ENCODE measurements around the gene NDUFAF5.
"Not testable (repeated sequence)": the region's sequence is repeated elsewhere in the genome, so short reads cannot be mapped to it uniquely, and the experiment has no call there.

NDUFAF5 gene, protein sequence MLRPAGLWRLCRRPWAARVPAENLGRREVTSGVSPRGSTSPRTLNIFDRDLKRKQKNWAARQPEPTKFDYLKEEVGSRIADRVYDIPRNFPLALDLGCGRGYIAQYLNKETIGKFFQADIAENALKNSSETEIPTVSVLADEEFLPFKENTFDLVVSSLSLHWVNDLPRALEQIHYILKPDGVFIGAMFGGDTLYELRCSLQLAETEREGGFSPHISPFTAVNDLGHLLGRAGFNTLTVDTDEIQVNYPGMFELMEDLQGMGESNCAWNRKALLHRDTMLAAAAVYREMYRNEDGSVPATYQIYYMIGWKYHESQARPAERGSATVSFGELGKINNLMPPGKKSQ

DNA sequence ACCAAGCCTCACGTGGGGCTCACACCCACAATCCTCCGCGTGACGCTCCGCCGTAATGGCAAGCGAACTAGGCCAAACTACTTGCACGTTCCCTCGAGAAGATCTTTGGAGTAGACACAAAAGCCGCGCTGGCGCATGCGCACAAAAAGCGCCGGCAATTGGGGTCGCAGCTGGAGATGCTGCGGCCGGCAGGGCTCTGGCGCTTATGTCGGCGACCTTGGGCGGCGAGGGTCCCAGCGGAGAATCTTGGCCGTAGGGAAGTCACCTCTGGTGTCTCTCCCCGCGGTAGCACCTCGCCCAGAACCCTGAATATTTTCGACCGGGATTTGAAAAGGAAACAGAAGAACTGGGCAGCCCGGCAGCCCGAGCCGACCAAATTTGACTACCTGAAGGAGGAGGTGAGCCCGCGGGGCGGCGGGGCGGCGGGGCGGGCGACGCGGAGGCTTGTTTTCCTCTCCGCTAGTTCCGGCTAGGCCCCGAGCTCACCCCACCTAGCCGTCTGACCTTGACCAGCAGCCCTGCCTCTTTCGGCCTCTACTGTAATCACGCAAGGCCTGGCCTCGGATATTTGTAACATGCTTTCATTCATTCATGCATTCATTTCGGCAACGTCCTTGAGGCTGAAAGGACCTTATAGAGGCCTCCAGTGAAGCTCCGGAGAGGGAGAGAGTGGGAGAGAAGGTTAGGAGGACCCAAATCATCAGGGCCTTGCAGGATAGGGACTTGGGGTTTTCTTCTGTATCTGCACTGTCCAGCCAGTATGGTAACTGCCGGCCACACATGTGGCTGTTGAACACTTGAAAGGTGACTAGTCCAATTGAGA lies at the start of gene NDUFAF5, which contains the start of gene ESF1:
Gene NDUFAF5 (plus strand): TSS at position 136 of the 823 bp plus-strand sequence. CDS start 41 bp downstream, at position 177.
Gene ESF1 (minus strand): TSS at position 27 of the 823 bp plus-strand sequence. CDS start 1,779 bp downstream, outside the sequence.
- DNase-seq = peak; percentile 83

DNA sequence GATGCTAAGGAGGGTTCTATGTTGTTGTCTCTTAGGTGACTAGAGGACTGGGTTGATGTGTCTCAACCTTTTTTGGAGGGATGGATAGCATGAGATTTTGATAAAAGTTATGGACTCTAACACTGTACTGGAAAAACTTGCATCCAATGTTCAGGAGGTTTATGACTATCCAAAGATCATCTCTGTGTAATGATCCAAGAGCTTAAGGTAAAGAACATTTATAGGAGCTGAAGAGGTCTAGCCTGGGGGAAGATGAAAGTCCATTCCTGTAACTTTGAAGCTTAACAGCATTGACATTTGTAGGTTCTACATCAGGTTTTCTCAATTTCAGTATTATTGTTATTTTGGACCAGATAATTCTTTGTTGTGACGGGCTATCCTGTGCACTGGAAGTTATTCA lies 49.0 kb upstream of the NDUFAF5 start:
- DNase-seq = no peak

DNA sequence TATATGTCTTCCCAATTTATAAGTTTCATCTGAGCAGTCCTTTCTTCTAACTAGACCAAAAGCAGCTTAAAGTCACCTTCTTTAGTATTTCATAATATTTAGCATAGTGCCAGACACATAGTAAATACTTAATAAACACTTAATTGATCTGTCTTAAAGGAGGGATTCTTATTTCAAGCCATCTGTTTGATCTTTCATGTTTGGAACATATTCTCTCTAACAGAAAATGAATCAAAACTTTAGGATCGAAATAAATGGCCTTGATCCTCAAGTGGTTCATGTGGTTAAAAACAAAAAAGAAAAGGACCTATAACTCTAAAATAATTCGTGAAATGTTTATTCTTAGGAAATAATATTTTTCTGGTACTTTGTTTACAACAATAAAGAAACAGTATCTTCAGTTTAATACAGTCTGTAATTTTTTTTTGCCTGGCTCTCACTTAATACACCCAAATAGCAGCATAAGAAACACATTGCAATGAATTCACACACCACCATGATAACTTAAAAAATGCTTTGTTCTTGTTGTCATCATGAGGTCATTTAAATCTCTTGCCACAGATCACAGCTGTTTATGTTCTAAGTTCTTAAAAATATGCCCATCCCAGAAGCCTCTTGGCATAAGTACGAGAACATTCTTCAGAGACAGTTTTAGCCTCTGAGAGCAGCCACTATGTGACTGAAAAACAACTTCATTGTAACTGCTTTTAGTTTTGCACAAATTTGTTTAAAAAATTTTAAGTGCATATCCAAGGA lies 48.2 kb upstream of the NDUFAF5 start:
- no peak for DNase-seq

DNA sequence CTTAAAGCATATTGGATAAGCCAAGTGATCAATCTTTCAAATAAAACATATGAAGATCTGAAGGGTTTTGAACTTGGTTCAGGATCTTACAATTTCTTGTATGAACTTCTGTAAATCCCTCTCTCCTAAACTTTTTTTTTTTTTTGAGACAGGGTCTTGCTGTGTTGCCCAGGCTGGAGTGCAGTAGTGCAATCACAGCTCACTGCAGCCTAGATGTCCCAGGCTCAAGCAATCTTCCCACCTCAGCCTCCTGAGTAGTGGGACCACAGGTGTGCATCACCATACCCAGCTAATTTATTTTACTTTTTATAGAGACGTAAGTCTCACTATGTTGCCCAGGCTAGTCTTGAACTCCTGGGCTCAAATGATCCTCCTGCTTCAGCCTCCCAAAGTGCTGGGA lies 46.6 kb upstream of the NDUFAF5 start:
- not testable (repeated sequence) for DNase-seq

DNA sequence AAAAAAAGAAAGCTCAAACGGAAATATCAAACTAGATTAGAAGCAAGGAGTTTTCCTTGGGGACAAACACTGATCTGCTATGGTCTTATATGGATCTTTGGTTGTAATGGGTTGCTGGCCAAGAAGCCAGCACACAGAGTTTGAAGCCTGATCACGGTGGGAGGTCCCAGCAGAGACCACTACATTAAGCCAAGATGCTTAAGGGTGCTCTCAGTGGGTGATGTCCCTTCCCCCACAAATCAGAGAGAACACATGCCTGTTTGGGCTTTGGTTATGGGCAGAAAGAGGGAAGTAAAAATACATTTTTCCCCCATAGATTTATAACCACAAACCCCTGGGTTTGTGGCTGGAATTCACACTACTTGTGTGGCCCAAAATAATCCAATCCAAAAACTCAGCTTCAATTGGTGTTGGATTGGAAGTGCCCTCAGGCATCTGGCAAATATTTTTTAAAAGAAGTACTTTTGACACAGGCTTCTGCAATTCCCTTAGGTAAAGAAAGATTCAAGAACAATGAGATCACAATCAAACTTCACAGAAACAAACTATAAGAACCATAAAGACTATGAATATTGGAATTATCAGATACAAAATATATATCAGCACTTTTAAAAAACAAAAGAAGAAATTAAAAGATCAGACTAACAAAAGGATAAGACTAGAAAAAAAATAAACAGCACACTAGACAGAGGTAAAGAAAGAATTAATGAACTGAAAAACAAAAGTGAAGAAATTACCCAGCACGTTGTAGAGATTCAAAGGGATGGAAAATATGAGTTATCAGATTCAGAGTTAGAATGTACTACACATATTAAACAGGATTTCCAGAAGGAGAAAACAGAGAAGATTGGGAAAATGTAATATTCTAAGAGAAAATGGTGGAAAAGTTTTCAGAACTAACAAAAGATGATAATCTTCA lies 44.8 kb upstream of the NDUFAF5 start:
- DNase-seq = no peak

DNA sequence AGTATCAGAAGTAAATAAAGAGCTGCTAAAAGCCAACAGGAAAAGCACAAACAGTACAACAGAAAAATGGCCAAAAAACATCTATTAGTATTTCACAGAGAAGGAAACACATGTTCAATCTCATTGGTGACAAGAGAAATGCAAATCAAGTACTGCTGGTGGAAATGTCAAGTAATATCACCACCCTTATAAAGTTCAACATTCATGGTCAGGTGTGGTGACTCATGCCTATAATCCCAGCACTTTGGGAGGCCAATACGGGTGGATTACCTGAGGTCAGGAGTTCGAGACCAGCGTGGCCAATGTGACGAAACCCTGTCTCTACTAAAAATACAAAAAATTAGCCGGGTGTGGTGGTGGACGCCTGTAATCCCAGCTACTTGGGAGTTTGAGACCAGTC lies 42.9 kb upstream of the NDUFAF5 start:
- no peak for DNase-seq

DNA sequence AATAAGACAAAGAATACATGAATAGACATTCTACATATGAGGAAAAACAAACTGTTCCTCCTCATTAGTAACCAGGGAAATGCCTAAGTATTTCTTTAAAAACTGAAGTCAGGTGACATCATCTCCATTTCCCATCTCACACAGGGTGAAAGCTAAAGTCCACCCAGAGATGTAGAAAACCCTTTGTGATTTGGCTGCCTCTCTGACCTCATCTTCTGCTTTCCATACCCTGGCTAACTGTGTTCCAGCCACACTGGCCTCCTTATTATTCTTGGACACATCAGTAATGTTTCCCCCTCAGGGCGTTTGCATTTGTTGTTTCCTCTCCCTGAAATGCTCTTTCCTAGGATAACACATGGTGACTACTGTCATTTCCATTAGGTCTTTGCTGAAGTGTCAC lies 40.5 kb upstream of the NDUFAF5 start:
- DNase-seq = no peak

DNA sequence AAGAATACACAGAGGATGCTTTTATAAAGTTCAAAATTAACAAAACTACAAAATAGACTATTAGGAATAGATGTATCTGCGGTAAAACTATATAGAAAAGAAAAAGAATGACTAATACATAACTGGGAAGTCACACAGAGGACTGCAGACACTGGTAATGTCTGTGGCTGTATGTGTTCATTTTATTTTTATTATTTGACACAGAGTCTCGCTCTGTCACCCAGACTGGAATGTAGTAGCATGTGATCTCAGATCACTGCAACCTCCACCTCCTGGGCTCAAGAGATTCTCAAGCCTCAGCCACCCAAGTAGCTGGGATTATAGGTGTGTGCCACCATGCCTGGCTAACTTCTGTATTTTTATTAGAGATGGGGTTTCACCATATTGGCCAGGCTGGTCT lies 39.0 kb upstream of the NDUFAF5 start:
- DNase-seq = no peak

DNA sequence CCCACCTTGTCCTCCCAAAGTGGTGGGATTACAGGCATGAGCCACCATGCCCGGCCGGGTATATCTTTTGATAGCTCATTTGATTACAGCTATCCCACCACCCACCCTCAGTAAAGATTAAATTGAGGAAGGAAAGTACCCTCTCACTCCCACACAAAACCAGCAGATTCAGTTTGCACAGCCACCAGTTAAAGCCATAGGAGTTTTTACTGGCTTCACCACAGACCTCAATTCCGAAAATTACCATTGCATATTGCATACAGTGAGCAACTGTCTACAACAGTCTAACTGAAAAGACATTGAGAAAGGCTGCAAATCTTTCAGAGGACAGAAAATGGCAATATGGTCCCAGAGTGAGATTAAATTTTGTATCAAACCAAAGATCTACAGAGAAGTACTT lies 35.0 kb upstream of the NDUFAF5 start:
- DNase-seq = no peak

DNA sequence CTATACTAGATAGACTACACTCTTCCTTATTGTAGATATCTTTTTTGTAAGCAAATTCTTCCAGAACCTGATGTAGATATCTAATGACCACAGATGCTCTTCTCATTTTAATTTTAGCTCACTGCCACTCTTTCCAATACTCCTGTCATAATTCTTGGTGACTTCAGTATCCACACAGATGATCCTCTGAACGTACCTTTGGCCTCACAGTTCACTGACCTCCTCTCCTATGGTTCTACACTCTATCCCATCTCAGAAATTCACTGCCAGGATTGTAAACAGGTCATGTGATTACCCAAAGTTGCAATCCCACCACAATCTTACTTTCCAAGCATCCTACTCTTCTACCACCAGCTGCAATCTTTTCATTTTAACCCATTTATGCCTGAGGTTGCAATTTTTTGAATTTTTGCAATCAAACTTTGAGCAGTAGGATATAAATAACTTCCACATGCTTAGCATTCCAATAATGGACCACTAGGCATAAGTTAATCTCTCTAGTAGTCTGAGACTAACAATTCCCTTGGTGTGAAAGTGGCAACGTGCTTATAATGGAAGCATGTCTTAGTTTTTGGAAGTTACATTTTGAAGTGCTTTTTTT lies 31.3 kb upstream of the NDUFAF5 start:
- DNase-seq = no peak

DNA sequence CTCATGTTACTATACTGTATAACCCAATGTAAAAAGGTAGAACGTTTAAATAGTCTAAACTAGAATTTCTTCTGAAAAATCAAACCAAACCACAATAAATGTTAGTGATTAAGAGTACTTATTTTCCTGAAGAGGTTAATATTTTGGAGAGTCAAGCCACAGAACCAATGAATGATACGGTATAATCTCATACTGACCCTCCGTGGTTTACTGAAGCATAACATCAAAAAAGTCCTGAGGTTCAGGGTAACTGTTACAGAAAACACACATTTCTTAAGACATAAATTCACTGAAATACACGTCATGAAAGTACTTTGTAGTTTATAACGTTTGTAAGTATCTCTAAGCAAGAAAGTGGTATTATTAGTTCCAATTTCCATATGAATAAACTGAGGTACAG lies 29.0 kb upstream of the NDUFAF5 start:
- DNase-seq = no peak

DNA sequence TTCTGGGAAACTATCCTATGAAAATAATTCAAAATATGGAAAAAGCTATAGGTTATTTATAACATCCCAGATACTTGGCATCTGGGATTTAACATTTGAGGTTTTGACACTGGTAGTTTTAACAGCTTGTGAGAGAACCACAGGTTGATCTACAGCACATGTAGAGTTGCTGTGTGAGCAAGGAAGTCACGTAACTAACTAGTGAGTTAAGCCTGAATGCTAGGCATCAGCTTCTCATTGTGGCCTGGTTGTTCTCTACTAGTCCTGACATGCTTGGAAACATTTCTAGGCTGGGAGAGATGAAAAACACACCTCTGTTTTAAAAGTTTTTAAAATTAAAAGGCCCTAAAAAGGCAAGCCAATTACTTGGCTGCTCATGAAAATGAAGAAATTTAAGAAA lies 28.3 kb upstream of the NDUFAF5 start:
- DNase-seq = no peak

DNA sequence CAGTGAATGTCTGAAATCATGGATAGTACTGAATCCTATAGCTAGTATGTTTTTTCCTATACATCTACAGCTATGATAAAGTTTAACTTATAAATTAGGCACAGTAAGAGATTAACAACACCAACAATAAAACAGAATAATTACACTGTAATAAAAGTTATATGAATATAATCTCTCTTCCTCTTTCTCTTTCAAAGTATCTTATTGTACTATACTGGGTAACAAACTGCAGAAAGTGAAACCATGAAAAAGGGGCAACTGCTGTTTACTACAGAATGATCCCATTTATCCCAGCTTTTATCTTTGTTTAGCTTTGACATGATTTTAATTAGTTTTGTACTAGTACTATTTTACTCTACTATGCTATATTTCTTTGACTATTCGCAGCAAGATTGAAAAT lies 25.9 kb upstream of the NDUFAF5 start:
- no peak for DNase-seq

DNA sequence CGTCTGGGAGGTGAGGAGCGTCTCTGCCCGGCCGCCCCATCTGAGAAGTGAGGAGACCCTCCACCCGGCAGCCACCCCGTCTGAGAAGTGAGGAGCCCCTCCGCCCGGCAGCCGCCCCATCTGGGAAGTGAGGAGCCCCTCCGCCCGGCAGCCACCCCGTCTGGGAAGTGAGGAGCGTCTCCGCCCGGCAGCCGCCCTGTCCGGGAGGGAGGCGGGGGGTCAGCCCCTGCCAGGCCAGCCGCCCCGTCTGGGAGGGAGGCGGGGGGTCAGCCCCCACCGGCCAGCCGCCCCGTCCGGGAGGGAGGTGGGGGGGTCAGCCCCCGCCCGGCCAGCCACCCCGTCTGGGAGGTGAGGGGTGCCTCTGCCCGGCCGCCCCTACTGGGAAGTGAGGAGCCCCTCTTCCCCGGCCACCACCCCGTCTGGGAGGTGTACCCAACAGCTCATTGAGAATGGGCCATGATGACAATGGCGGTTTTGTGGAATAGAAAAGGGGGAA lies 24.3 kb upstream of the NDUFAF5 start:
- DNase-seq = not testable (repeated sequence)

DNA sequence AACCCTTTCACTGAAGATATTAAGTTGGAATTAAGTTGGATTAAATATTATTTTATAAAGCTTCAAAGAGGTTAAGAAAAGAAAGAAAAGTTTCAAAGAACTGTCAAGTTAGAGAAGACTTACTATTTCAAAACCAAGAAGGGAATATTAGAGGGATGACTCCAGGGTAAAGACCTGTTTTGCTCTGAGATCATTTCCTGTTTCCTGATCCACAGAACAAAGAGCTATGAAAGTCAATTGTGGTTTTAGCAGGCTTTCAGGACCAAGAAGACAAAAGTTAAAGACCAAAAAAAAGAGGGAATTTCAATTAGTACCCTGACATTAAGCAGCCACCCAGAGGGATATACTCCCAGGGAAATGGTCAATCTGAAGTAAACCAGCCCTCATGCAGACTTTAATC lies 19.5 kb upstream of the NDUFAF5 start:
- DNase-seq = no peak

DNA sequence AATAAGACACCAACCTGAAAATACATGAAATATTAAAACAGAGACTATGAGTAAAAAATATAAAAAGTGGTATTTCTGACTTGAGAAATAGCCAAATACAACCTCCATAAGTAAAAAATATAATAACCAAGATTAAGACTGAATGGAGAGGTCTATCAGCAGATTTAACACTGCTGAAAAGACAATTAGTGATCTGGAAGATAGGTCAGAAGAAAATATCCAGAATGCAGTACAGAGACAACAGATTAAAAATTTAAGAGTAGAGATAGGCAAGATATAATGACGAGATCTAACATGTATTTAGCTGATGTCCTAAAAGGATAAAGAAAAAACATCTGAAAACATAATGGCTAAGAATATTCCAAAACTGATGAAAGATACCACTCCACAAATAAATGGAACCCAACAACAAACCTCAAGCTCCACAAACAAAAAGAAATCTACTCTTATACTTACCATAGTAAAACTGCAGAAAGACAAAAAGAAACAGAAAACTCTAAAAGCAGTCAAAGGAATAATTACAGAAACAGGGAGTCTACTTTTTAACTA lies 18.9 kb upstream of the NDUFAF5 start:
- DNase-seq = no peak

DNA sequence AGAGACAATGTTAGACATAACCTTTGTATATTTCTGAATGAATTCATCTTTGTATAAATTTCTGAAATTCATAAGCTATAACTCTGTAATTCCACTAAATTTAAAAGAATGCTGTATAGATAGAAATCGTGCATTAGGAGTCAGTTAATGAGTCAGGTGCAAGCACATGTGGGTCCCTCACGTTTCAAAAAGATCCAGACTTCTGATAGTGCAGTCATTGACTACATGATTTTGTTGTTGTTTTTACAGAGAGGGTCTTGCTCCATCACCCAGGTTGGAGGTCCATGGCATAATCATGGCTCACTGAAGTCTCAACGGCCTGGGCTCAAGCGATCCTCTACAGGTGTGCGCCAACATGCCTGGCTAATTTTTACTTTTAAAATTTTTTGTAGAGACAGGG lies 14.7 kb upstream of the NDUFAF5 start:
- no peak for DNase-seq

DNA sequence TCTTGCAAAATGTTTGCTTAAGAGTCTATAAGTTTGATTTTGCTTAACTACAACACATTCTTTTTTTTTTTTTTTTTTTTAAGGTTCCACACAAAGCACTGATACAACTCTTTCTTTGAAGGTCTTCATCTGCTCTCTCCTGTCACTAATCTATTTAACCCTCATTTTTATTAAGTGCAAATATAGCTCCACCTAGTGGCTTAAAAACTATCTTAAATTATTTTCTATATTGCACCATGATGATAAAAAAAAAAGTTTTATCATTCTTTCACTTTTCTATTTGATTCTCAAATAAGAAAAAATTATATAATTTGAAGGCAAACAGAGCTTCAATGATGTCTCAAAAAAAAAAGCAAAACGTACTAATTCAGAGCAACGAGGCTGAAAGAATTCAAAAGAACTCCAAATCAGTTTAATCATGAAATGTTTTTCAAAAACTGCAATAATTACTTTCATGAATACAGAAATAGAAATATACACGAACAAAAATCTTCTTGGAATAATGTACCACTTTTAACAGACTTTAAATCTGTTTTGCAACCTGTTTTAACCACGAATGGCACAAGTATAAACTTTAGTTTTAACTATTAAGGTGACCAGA lies 12.9 kb upstream of the NDUFAF5 start:
- DNase-seq = no peak

DNA sequence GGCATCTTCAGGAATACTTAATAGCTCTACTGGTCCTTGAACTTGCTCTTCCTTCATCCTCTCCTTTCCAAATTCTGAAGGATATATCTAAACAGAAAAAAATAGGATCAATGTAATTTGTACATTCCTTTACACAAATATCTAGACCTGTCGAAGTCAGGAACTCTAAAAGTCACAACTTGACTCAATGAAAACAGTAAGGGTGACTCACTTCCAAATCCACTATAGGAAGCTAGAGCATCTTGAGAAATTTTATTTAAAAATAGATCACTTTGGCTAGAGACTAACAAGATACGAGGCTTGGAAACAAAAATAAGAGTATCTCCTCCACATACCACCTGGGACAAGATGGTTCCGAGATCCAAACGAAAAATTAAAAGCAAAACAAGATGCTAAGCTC lies 12.3 kb upstream of the NDUFAF5 start:
- DNase-seq = no peak

DNA sequence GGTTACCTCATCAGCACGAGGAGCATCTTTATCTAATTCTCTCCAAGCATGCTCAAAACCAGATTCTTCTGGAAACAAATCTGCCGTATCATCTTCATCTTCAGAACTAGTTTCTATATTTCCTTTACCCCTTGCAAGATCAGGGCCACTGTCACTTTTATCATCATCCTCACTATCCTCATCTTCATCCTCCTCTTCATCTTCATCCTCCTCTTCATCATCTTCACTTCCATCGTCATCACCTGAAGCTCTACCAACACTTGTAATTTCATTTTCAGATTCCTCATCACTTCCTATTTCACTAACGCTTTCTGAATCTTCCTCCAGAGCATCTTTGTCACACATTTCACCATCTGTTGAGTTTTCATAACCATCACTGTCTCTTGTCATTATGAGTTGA lies 9.0 kb upstream of the NDUFAF5 start:
- DNase-seq = no peak

DNA sequence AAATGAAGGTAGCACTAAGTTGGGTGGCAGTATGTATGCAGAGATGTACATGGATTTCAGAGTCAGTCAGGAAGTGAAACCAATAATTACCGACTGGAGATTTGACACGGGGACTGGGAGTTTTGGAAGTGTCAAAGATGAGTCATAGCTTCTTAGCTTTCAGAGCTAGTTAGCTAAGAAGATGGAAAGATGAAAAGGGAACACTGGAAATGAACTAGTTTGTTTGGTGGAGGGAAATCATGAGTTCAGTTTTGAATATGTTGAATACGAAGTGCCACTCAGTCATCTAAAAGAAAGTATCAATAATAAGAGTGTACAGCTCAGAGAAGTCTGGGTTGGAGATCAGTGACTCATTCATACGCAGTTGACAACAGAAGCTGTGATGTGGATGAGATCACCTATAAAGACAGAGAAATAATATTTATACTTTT lies 7.6 kb upstream of the NDUFAF5 start:
- DNase-seq = no peak
